ENCODE data around the gene SGPP2.
A peak's percentile ranks its signal among the peaks of the same experiment; 100 is the strongest.

The SGPP2 gene

DNA sequence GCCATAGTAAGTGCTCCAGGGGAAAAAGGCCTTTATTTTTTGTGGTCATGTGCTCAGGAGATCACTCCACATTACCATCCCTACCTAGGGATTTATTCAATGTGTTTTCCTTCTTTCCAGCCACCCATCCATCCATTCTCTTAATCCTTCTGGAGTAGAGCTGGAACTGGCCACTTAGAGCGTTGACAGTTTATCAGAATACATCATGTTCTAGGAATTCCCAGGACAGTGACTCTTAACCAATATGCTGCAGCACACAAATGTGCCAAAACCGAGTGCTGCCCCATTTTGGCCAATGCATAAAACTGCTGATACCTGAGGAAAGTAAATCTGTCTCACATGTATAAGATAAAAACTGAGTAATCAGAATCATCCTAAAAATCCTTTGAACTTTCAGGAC is 167.8 kb downstream of the SGPP2 start:
- no peak for DNase-seq

DNA sequence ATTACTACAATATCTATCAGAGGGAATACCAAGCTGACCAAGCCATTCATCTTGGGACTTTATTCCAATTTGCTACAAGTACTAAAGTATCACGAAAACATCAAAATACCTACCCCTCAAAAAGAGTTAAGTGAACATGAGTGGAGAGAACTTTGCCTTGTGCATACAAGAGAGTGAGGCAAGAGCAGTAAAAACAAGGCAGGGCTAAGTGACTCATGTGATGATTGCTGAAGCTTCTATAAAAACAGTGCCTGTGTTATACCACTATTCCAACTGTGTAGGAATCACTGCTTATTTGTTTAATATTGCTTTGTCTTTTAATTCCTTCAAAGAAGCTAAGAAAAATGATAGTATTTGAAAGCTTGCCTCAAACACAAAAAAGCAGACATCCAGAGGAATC is 170.3 kb downstream of the SGPP2 start:
- DNase-seq = no peak

DNA sequence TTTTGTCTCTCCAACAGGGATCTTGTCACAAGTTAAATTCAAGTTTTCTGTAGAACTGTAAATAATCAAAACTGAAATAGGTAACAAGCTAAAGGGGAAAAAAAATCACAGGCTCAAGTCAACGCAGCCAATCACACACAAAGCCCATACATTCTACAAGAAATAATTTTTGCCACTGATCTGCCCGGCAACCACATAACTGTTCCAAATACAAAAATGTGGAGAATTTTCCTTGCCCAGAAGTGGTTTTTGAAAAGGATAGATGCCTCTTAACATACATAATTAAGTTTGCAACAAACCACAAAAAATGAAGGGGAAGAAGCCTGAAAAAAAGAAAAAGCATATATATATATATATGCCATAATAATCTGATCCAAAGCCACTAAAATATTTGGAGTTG is 171.2 kb downstream of the SGPP2 start:
- DNase-seq = no peak

DNA sequence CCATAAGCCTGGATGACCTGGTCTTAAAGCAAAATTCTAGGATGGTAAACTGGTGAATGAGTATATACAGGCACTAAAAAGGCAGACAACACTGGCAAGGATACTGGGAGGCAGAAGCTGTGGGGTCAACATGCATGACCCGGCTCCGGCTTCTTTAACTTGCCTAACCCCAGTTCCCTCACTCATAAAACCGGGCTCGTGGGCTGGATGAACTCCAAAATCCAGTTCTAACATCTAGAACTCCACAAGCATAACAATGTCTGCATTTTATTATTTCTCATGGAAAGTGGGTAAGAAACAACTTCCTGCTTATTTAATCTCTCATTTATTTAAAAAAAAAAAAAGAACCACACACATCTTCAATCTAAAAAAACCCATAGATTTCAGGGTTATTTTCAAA is 174.3 kb downstream of the SGPP2 start:
- no peak for DNase-seq

DNA sequence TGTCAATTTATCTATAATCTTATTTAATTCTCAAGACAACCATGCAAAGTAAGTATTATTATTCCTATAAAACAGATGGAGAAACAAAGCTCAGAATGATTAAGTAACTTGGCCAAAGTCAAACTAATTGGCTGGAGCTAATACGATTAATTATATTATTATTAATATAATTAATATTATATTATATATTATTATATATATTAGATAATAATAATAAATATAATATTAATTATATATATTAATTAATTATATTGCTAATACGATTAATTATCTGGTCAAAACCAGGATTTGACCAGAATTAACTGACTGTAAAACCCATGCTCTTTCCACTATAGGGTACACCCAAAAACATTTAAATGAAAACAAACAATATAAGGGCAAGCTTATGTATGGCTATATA is 179.2 kb downstream of the SGPP2 start:
- DNase-seq = no peak

DNA sequence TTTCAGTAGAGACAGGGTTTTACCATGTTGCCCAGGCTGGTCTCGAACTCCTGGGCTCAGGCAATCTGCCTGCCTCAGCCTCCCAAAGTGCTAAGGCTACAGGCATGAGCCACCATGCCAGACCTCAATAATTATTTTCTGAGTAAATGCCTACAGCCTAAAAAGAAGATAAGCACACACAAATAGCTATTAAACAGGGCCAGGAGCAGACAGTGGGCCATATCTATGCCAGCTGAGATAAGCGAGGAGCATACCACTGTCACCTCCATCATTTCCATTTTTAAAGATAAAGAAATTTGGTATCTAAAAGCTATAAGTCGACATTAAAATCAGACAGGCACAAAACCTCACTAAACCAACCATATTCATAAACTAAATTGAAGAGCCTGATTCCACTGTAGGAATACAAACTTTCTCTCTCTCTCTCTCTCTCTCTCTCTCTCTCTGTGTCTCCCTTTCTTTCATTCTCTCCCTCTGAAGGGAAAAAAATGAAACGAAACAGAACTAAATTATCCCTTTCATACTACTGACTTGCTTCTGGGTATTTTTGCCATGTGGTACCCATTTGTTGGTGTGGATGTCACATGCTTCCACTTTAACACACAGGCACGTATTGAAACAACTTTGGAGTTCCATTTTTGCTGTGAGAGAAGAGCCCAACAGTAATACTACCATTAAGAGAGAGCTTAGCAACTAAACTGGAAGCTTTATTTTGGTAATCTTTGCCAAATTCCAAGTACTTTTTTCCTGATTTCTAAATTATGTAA is 180.6 kb downstream of the SGPP2 start:
- peak; percentile 78 for DNase-seq

DNA sequence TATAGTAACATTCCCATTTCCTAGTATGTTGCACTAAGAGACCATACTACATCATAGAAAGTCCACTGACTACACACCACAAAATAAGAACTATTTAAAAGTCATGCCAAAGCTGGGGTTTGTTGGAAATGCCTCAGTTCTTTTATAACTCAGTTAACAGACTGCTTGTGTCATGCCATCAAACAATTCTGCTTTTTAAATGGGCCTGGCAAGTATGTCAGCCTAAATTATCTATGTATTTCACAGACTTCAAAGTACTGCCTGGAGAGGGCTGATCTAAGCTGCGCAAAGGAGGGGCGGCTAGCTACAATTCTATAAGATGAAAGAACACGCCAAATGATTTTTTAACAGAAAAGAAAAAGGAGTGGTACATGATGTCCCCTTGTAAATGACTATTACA is 182.0 kb downstream of the SGPP2 start:
- DNase-seq = peak; percentile 12

DNA sequence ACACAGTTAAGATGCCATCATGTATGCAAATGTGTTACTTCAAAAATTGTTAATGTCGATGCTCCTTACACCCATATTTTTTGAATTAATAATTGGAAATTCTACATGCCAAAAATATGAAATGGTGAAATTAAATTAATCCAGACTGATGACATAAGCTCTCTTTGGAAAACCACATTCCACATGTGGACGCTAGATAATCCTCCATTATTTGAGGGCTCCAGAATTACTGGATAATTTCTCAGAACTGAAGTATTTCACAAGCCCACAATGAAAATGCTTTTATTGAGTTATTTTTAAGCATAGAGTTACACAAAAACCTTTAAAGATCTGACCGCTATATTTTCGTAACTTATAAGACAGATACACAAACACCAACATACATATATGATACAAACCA is 183.7 kb downstream of the SGPP2 start:
- no peak for DNase-seq

DNA sequence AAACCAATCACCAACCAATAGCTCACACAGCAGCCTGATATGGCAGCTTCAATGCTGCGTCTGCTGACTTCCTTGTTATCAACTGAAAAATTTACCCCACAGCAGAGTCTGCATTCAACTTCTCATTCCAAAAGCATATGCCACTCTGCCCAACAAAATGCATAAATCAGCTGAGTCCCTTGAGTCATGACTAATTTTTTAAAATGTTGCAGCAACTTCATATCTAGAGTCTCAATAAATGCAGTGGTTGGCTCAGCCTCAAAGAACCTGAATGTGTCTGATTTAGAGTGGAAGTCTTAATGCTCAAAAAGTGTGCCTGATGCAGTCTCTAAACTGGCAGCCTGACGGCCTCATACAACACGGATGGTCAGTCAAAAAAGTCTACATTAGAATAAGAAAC is 185.0 kb downstream of the SGPP2 start:
- DNase-seq = no peak

Data from hematopoietic multipotent progenitor cell treated with erythropoietin and hydrocortisone succinate and interleukin-3 and kit ligand, for 6 days (in vitro differentiated cells).